NCI-H1436 treated with DMSO at 0.1 percent for 48 hours (cell line): ENCODE results near the gene ACTA2.

ENCODE experiments used
- DNase-seq: peaks from one replicate; lab custom pipeline; 2025; lab: John Stamatoyannopoulos, UW

Gene ACTA2

DNA sequence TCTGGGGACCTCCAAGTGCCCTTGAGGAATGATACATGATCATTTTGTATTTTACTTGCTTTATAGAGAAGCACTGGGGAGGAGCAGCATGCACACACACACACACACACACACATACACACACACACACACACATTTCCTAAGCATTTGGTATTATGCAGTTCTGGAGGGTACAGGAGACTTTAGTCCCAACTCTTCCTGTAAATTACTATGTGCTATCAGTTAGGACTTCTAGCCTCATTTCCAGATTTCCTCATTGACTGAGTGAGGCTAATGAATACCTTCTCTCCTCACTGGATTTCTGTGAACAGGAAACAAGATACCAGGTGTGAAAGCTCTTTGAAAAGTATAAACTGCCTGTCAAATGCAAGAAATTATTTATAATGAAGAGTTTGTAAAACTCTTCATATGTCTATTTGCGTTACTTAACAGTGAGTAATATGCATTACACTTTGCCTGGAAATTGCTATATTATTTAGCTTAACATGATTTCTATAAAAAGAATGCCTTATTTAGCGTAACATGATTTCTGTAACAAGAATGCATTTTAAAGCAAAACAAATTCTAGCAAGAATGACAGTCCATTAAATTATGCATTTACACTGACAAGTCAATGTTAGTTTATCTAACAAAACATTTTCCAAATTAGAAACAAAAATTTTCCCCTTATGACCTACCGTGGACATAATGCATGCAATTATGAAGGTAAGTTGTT lies 34.2 kb downstream of the ACTA2 start:
- no peak for DNase-seq

DNA sequence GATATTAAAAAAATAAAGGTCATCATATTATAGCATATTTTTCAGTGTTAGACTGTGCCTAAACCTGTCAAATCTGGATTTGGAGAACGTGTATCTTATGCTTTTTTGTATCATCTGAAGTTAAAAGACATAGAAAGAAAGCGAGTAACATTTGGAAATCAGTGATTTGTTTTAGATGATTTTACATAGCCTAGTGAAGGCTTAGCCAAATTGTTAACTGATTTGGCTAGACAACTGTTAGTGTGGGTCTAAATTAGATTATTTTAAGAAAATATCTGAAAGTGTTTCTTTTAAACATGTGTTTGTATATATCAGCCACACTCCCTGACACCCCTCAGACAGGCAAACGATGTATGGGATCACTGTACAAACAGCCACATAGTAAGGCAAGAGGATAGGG lies 35.6 kb downstream of the ACTA2 start:
- no peak for DNase-seq

DNA sequence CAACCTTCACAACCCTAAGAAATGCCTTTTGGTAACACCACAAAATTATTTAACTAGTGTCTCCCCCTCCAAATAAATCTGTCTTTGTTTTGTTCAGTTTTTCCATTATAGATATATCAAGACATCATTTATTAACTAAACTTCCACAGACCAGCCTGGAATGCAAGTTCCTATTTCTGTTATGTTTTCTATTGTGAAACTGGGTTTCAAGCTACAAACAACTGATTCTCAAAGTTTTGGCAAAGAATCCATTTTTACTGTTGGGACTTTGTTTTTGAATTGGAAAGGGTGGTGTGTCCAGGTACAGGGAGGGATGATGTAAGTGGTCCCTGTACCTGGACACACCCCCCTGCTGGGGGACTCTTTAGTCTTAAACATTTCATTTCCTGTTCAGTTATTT lies 36.3 kb downstream of the ACTA2 start:
- no peak for DNase-seq

DNA sequence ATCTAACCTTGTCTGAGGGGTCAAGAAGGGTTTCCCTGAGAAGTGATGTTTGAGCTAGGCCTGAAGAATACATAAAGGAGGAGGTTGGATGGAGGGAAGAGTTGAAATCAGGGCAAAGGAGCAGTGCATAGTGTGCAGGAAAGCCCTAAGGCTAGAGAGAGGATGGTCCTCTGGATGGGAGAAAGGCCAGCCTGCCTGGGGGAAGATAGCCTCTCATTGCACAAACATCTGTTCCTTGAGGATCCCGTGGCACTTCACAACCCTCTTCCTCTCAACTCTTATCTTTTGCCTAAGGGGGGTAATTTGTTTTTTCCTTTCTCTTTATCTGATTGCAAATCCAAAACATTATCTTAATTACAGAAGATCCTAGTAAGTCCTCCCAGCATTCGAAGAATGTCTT lies 36.8 kb downstream of the ACTA2 start:
- DNase-seq, result no peak

DNA sequence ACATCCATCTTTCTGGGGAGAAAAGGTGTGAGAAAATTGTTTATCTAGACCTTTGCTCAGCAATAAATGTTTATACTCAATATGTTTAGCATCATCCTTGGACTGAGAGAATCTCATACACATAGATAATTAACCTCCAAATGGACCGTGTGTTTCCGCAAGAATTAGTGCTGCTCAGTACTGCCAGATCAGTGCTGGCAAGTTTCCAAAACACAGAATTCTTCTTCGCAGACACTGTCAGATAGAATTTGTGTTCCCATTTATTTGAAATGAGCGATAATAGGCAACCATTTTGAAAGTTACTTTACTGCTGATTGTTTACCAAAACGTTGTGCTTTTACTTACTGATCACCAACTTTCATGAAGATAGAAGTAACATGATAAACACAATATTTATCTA lies 38.8 kb downstream of the ACTA2 start:
- no peak for DNase-seq

DNA sequence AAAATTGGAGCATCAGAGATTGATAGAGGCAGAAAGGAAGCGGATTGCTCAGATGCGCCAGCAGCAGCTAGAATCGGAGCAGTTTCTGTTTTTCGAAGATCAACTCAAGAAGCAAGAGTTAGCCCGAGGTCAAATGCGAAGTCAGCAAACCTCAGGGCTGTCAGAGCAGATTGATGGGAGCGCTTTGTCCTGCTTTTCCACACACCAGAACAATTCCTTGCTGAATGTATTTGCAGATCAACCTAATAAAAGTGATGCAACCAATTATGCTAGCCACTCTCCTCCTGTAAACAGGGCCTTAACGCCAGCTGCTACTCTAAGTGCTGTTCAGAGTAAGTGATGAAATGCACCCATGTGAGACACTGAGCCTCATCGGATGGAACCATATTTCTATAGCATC lies 39.4 kb downstream of the ACTA2 start:
- no peak for DNase-seq

DNA sequence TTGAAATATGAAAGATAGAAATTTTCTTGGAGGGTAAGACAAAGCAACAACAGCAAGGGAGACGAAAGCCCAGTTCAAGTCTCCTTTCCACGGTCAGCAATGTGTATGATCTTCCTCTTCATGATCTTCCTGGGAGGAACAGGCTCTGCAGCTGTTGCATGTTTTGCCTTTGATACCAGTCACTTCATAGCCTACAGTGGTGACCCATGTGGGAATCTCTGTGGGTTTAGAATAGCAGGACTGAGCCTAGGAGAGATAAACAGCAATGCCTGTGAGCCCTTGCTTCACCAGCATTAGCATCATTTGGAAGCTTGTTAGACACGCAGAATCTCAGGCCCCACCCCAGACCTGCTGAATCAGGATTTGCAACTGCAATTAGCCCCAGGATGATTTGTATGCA lies 40.7 kb downstream of the ACTA2 start:
- DNase-seq, result no peak

DNA sequence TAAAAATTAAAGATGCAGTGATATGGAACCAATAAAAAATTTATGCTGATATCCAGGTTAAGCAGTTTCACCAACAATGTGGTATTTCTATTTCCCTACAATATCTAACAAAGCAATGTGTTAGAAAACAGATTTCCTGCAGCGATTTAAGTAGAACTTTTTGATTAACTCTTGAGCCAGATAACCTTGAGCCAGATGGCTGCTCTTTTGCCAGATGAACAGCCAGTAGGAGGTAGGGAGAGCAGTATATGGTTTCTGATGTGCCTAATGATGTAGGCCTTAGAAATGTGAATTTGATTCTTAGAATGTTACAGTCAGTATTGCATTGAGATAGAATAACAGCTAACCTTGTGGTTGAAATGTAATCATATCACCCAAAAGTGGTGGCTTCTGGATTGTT lies 41.5 kb downstream of the ACTA2 start:
- no peak for DNase-seq

DNA sequence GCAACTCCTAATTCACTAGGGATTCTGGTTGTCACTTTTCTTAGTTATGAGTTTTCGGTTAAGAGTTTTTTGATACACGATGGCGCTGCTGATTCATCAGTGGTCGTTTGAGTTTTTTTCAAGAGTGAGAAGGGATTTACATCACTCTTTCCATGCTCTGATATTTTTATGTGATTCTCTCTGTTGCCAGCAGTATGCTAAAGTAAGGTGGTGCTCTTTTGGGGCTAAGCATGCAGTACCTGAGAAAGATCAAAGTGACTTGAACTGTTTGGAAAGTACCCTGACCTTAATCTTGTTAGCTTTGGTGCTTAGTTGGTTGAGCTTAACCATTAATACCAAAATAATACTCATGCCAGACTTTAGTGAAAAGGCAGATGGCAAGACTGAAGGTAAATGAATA lies 44.4 kb downstream of the ACTA2 start:
- no peak for DNase-seq

DNA sequence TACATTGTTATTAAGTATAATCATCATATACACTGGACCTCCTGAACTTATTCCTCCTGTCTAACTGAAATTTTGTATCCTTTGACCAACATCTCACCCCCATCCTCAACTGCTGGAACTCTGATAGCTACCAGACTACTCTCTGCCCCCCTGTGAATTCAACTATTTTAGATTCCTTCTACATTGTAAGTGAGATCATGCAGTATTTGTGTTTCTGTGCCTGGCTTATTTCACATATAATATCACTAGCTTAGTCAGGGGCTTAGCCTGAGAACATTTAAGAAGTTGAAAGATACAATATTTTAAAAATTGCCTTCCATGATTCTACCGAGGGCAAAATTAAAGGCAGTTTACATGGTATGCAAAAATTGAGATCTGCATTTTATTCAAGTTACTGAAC lies 45.7 kb downstream of the ACTA2 start:
- no peak for DNase-seq

DNA sequence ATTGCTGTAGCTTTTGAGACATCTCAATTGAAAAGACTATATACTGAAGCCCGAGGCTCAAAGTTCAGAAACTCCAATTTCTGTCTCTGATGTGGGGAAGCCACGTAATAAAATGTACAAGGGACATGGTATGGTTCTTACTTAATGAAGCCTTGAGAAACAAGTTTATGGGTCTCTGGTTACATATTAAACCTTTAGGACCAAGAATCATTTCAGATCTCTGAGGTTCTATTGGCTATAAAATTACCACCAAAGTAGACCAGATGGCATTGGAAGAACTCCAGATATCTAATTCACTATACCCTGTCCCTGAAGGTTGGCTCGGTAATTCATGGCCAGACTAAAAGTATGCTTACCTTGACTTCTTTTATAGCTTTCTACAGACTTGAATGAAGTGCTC lies 48.9 kb downstream of the ACTA2 start:
- no peak for DNase-seq

DNA sequence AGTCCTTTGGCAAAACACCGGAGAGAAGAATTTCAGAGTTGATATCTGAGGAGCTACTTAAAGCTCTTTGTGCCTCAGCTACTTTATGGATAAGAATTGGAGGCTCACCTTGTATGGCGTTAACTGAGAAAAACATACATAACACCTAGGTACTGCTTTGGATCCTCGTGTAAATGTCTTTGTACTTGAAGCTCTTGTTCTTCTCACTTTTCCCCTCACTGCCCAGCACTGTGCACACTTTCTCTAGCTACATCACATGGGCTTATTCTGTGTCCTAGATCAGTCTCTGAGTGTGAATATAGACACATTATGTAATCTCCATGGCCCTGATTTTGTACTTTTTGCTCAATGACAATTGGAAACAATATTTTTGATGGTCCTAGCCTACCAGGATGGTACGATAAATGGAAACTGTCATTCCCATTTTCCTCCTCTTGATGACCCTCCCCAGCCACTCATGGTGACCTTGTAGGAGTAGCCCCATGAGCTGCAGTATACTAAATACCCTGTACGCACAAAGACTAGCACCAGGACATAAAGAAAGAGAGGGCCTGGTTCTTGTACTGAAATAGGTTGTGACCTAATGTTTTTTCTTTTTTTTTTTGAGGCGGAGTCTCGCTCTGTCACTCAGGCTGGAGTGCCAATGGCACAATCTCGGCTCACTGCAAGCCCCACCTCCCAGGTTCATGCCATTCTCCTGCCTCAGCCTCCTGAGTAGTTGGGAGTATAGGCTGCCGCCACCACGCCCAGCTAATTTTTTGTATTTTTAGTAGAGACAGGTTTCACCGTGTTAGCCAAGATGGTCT lies 50.4 kb downstream of the ACTA2 start:
- no peak for DNase-seq

DNA sequence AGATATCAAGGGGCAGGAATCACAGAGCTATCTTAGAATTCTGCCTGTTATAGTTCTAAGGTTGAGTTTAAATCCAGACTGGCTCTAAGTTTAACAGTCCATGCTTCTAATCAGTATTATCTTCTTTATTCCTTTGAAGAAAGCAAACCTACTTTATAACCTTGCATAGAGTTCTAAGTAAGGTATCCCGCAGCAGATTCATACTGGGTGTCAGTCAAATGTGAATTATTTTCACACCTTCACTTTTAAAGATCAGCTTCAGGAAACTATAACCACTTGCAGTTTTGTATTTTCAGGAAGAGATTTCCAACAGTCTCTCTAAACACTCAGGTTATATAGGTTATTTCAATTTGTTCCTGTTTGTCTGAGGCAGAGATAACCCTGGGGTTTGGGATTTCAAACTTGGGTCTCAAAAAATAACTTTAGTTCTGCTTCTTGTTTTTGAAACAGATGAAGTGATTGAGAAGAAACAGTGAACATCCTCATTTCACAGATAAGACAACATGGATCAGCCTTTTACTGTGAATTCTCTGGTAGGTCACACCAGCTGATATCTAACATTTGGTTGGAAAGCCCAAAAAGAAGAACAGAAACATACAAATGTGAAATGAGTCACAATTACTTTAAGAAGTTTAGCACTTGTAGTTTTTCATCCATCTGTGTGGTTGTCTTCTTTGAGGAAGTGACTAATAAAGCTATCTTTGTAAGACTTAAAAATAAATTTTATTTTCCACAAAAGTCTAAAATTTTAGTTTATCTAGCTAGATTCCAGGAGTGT lies 51.2 kb downstream of the ACTA2 start:
- DNase-seq, result no peak

DNA sequence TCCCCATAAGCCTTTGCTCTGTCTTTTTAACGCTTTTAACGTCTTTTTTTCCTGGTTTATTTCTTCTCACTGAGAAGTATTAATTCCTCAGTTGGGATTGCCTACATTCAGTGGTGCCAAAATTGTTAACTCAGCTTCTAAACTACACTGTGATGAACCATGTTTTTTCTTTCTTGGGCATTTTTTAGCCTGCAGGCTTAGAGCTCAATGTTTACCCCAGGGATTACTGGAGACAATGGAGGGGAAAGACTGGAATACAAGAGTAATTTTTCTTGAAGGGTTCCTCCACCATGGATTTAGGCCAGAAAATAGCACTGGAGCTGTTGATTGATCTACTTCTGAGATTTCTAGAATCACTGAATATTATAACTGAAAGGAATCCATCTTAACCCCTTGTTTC lies 52.7 kb downstream of the ACTA2 start:
- DNase-seq, result no peak

DNA sequence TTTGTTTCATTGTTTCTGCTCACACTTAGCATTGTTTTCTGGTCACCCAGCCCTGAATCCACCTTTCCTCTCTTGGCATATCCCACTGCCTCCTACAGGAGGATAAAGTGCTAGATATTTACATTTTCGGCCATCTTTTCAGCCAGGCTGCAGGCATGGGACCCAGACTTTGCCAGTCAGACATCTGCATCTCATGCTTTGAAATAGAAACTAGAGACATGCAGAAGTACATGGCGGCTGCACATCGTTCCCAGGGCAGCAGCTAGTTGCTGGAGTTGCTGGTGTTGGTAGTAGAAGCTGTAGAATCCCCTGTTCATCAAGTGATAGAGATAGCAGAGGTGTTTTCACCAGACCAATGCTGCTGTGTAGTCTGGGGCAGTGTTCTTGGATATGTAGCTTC lies 53.8 kb downstream of the ACTA2 start:
- DNase-seq, result no peak

DNA sequence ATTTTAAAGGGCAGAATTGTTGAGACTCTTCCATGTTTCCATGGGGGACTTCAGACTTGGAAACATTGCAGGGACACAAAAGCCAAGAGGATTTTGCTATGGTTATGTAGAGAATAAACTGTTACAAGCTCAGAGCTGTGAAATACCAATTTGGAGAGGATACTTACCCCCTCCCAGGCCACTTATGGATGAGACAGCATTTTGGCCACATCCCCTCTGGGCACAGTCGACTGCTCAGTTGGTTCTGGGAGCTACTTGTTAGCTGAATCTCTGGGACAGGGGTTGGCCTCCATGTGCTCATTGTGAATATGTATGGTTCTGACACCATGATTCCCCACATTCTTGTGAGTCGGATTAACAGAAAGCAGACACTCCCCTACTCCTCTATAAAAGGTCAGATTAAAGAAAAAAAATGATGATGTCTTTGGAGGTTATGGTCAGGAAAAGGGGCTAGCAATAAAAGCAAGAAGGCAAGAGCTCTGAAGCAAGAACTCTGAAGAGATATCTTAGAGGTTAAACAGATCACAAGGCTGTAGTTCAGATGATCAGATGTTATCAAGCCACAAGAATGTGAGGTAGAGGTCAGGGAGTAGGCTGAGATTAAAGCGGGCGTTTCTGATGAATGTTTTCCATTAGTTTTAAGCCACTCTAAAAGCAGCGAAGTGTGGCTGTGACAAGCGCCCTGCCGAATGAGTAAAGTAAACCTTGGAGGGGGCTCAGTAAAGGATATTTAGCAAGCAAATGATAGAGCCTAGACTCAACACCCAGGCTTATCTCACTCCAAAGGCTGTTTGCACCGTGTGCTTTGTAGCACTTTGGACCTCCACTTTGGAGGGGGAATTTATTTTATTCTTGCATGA lies 55.3 kb downstream of the ACTA2 start:
- no peak for DNase-seq

DNA sequence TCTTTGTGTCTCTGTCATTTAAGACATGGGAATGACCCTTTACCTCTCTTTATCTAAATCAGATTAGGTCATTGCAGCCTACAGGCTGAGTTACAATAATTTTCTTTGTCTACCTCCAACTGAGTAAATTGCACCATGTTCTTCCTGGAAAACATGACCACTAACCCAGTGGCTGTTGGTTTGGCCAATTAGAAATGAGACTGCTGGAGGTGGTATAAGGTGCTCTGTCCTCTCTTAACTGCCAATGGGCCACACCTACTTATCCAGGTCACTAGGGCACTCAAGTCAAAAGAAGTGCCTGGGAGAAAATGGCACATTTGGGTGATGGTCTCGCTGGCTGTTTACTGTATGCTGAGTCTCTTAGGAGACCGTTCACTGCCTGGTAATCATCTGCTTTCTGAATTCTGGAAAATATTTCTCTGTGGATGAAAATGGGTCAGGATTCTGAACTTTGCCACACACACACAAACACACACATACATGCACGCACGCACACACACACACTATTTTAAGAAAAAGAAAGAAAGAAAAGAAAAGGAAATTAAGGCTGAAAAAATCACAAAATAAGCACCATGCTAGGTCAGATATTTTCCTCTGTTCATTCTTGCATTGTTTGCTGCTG lies 56.1 kb downstream of the ACTA2 start:
- no peak for DNase-seq

DNA sequence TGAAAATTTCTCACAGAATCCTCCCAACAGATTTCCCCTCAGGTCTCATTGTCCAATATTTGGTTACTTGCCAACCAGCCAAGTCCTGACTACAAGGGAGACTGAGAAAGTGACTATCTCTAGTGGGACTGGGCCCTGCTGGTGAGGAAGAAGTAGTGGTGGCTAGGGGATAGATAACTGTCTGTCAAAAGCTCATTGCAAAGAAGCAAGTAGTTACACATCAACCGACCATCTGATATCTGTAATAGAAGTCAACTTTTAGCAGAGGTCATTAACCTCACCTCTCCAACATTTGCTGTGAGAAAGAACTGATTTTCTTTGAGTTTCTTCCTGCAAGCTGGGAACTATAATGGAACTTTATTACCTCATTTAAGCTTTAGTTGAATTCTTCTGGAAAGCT lies 57.3 kb downstream of the ACTA2 start:
- no peak for DNase-seq

DNA sequence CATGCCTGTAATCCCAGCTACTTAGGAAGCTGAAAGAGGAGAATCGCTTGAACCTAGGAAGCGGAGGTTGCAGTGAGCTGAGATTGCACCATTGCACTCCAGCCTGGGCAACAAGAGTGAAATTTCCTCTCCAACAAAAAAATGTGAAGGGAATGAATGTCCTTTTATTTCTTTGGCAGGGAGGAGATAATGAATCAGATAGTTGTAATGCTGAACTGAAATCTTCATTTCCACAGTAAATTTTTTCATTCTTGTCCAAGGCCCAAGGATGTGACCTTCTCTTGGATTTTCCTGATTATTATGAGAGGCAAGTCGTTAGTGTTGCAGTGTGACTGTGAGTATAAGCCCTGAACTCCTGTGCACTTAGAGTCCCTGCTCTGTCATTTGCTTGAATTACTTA lies 59.0 kb downstream of the ACTA2 start:
- DNase-seq, result no peak

DNA sequence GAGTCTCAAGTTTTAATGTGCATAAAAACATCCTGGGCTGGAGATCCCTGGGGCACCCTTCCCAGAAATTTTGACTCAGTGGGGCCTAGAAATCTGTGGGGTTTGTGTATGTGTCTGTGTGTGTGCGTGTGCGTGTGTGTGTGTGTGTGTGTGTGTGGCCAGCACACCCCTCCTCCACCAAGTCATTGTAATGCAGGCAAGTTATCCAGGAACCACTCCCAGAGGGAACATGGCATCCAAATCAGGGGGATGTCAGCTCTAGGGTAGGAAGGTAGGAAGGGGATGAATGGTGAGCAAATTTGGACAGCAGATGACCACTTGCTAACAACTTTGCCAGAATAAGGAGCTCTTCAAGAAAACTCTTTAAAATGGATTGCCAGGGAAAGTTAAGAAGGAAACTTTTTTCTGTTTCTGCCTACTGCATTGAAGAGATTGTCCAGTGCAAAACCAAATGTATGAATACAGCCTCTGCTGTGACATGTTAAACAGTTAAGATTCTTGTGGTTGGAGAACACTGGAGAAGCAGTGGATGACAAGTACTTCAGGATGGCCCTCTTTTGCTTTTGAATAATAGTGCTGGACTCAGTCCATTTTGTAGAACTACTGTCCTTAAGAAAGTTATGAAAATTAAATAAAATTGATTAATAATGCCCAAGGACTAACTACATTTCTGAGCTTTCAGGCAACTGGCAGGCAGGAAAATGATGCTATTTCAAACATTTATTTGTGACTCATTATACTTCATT lies 60.2 kb downstream of the ACTA2 start:
- no peak for DNase-seq
